GM19025 (cell line): Measurements from ENCODE around the gene HSPB1.
"Not testable (repeated sequence)": the region's sequence is repeated elsewhere in the genome, so short reads cannot be mapped to it uniquely, and the experiment has no call there.

ENCODE experiments used
- ATAC-seq: cut with Tn5 transposase; IDR thresholded peaks from one replicate; pipeline ENCODE4 v1.9.1; 2021; ENCODE audit warnings: mild to moderate bottlenecking, low read depth, moderate library complexity; ENCODE audit not compliant: unreplicated experiment

The HSPB1 gene

DNA sequence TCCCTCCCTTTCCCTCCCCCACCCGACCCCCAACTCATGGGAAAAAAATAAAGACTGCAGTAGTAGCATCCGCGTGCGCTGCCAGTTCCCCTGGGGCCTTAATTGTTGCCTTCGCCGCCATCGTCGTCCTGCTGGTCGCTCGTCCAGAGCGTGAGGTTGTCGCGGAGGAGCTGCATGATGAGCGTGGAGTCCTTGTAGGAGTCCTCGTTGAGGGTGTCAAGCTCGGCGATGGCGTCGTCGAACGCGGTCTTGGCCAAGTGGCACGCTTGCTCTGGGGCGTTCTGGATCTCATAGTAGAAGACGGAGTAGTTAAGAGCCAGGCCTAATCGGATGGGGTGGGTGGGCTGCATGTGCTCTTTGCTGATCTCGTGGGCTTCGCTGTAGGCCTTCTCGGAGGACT is 27.0 kb downstream of the HSPB1 start:
- ATAC-seq: no peak

DNA sequence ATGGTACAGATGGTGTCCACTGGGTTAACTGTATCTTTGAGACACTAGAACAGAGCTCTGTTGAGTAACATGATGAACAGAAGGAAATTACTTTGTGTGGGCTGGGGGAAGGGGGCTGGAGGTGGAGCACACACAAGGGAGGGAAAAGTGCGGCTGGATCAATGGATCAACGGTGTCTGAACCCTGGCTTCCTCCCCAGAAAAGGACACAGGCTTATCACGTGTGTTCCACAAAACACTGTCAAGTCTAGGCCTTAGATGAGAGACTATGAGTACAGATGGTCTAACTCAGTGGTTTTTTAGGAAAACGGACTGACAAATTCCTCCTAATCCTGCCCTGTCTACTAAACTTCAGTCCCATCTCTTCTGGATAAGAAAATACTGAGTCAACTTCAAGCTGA is 27.8 kb downstream of the HSPB1 start:
- ATAC-seq: no peak

DNA sequence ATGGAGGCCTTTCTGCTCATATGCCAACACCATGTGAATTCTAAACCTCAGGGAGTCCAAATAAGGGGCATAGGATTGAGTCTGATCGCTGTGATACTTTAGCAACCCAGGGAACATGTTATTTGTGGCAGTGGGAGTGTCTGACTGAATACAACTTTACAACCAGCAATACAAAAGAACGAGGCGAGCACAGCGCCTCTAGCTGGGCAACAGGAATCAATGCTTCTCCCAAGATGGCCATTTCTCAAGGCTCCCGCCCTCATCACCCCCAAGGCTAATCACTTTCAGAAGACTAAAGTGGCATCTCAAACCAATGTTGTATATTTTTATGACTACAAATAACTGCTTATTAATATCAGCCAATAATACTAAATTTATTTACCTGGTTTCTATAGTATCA is 28.2 kb downstream of the HSPB1 start:
- no peak for ATAC-seq

DNA sequence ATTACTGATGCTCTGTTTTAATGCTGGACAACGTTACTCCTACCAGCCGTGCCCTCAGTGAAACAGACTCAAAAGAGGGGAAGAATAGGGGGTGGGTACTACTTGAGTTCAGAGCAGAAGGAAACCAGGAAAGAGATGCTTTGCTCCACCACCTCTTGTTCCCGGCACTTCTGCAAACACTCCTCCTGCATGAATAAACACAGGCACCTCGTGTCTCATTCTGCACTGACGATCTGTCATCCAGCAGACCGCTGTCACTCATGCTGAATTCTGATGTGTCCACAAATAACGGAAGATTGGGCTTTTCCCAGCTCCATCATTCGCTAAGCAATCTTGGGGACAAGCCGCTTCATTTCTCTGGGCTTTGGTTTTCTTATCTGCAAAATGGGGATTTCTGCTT is 29.6 kb downstream of the HSPB1 start:
- no peak for ATAC-seq

- no peak for ATAC-seq
Measured at GRCh38 chr7:76333511-76334101, 31.1 kb downstream of the HSPB1 start.

DNA sequence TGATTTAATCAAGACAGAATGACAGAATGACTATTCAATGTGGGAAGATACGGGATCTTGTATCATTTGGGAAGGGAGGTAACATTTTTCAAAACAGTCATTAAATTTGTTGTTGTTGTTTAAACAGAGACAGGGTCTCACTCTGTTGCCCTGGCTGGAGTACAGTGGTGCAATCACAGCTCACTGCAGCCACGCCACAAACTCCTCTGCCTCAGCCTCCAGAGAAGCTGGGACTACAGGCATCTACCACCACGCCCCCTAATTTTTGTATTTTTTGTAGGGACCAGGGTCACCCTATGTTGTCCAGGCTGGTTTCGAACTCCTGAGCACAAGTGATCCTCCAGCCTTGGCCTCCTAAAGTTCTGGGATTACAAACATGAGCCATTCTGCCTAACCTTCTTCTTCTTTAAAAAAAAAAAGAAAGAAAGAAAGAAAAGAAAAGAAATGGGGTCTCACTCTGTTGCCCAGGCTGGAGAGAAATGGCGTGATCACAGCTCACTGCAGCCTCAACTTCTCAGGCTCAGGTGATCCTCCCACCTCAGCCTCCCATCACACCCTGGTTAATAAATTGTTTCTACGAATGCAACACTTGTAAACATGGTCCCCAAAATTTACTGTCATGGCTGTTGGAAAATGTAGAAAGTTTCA is 32.0 kb downstream of the HSPB1 start:
- ATAC-seq: no peak

DNA sequence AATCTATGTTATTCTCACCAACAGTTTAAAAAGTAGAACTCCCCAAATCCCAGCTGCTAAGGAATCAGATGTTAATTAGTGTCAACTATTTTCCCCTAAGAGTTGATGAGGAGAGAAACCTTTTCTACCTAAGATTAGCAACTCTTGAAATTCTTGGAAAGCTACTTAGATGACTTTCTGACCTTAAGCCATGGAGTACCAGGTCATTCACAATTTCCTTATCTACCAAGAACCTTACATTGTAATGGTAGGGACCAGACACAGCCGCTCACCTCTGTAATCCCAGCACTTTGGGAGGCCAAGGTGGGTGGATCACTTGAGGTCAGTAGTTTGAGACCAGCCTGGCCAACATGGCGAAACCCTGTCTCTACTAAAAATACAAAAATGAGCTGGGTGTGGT is 32.9 kb downstream of the HSPB1 start:
- not testable (repeated sequence) for ATAC-seq

GRCh38 chr7:76336094-76336493 is 33.6 kb downstream of the HSPB1 start:
- ATAC-seq: no peak

- no peak for ATAC-seq
Measured at GRCh38 chr7:76337147-76337546, 34.7 kb downstream of the HSPB1 start.

DNA sequence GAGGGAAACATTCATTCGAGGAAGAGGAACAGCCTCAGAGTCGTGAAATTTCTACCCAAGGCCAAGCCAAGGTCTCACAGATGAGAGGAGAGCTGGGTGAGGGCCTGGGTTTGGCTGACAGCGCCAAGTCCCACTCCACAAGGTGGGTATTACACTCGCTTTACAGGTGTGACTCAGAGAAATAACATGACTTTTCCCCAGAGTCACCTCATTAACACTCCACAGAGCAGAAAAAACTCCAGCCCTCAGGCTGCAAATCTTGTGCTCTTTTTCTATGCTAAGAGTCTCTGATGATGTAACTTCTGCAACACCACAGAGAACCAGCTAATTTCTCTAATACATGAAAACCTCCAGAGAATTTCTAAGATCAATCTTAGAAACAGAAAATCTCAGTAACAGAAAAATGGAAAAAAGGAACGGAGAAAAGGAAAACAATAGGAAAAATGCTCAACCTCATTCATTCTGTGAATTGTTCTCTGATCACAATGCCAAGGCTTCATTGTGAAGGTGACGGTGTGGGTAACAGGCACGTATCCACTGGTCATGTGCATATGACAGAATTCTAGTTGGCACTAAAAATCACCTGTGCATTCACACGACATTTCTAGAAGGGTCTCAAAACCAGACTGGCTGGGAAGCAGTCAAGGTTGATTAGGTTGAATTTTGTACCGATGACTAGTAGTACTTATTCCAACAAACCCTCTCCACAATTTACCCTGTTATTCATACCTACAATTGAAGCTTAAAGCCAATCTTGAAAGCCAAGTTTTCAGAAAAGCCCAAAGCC is 36.0 kb downstream of the HSPB1 start:
- ATAC-seq: no peak

DNA sequence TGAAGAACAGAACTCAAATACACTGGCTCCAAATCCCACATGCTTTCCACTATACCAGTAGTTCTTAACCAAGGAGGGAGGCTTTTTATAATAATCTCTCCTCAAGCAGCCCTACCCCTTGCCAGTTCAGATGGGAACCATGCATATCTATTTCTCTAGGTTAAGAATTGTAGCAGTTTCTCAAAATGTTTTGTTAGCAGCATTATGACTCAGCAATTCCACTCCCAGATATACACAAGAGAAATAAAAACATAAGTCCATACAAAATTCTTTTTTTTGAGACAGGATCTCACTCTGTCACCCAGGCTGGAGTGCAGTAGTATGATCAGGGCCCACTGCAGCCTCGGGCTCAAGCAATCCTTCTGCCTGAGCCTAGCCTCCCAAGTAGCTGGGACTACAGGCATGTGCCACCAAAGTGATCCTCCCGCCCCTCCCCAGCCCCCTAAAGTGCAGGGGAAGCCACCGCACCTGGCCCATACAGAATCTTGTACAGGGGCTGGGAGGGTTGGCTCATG is 38.2 kb downstream of the HSPB1 start:
- ATAC-seq: no peak

DNA sequence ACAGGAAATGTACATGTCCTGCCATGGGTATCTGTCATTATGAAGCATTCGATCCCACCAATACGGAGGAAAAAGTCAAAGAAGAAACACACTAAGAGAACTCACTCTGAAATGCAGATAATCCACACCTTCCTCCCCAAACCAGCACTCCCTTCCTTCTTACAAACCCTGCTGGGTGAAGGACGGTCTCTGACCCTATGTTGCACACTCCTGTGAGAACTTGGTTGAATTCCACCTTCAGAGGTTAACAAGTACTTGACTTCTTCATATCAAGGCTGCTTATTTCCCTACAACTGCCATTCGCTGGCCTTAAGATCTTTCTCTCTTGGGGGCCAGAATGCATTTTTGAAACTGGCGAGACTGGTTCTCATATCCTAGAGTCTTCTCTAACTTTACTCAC is 39.7 kb downstream of the HSPB1 start:
- no peak for ATAC-seq

DNA sequence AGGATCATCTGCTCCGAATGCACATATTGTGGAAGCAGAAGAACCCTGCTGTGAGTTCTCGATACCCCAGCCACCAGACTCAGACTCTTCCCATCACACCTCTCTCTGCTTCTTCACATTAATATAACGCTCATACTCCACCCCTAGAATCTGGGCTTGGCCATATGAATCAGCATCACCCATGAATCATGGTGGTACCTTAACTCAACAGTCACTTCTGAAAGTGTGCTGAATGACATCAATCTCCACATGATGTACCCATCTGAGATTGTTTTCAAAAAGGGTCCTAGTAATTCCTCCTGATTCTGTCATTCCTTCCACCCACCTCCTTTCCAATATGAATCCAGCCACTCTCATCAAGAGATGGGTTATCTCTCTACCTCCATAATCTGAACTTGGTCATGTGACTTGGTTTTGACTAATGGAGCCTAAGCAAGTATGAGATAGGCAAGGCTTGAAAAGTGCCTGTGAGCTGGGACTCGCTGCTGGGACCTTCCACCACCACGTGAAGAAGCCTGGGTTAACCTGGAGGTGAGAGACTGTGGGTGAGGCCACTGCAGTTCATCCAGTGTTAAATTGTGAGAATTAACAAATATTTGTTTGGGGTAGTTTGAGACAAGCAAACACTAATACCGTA is 40.9 kb downstream of the HSPB1 start:
- no peak for ATAC-seq

DNA sequence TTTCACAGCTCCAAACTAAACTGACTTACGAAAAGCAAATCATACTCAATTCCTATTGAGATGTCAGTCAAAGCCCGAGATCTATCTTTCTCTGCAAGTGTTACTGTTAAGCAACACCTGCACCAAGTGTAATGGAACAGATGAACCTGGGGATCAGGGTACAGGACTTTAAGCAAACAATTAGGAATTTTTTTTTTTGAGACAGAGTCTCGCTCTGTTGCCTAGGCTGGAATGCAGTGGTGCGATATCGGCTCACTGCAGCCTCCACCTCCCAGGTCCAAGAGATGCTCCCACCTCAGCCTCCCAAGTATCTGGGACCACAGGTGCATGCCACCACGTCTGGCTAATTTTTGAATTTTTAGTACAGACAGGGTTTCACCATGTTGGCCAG is 41.5 kb downstream of the HSPB1 start:
- no peak for ATAC-seq

DNA sequence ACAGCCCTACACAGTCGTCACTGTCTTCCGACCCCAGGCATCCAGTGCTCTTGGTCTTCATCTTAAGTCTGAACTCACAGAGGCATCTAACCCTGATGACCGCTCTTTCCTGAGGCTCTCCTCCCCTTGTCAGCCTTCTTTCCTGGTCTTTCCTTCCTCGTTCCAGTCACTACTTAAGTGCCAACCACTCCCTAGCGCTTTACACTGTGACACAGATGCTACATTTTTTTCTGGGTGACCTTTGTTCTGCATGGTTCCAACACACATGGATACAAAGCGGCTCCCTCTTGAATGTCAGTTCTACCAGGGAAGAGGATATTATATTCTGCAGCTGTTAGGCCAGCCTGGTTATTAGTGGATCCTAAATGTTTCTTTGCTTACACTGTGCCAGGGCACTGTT is 43.6 kb downstream of the HSPB1 start:
- ATAC-seq: no peak

DNA sequence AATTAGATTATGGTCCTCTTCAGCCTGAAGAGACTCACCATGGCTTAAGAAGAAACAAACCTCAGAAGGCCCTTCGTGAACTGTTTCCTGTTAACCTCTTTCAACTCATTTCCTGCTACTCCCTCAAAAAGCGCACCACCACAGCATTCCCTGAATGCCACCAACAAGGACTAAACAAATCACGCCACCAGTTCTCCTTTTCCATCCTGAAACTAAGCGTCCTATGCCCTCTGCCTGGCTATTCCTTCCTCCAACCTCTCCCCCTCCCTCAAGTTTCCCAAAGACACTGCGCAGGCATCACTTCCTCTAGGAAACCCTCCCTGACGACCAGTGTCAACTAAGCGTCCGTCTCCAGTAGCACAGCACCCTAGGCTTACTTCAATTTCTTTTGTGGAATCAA is 44.3 kb downstream of the HSPB1 start:
- no peak for ATAC-seq

DNA sequence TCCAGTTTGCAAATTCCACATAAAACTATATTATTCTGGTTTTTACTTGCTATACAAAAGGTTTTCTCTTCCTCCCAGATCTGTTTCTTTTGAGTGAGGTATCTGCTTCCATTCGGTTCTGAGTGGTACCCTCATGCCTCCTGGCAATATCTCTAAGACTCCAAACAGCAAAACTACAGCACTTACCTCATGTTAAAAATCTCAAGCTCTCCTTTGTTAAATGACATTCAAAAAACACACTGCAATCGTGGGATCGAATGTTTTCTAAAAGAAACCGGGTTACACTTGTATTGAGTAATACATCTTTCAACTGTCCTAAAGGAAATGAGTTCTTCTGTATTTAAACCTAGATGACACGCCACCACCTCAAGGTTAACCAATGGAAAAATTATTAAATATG is 45.2 kb downstream of the HSPB1 start:
- ATAC-seq: no peak

DNA sequence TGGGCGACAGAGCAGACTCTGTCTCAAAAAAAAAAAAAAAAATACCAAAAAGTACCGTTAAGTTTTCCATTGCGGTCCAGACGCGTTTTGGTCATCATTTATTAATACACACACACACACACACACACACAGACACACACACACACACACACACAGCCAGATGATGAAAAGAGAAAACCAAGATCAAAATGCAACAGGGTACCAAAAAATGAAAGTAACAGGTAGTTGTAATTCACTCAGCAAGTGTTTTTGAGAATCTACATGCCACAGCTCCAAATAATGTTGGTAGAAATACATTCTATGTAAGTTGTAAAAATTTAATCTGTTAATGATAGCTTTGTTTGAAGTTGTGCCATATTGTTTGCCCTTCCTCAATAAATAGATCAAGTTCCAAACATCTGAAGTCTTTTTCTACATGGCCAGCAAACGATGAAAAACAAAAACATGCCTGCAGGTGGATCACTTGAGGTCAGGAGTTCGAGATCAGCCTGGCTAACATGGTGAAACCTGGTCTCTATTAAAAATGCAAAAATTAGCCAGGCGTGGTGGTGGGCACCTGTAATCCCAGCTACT is 46.9 kb downstream of the HSPB1 start:
- no peak for ATAC-seq

GRCh38 chr7:76351372-76351771 is 48.9 kb downstream of the HSPB1 start:
- no peak for ATAC-seq

GRCh38 chr7:76352193-76352592 is 49.7 kb downstream of the HSPB1 start:
- no peak for ATAC-seq

GRCh38 chr7:76353744-76354143 is 51.3 kb downstream of the HSPB1 start:
- ATAC-seq: no peak
